GM19240 (cell line): ENCODE data around the gene BCL2A1.
"Not testable (repeated sequence)": the region's sequence is repeated elsewhere in the genome, so short reads cannot be mapped to it uniquely, and the experiment has no call there.

ENCODE experiments used
- DNase-seq: peaks from one replicate; pipeline ENCODE4 v3.0.0; 2011; ENCODE audit warnings: low spot score; ENCODE audit not compliant: insufficient read length

Gene BCL2A1

DNA sequence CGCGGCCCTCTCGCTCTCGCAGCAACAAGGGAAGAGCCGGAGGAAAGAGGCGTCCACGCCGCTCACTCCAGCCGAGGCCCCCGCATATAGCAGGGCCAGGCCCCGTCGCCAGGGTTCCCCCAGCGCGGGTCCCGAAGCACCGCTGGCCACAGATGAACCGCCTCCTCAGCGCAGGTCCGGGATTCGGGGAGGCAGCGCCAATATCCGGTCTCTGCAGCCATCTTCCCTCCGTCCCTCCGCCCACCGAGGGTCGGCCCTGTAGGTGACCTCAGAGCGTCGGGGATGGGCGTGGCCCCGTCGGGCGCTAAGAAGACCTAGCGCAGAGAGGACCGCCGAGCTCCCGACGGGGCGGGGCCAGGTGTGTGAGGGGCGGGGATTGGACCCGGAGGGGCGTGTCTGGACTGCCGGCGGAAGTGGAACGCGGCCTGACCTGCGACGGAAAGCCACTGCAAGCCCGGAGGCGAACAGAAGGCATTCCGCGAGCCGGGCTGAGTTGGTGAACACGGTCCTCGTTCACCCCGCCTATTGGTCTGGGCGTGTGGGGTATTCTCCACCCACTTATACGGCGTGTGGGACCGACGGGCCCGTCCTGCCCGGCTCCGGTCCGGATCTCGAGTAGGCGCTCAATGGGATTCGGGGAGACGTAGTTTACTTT is 47.4 kb downstream of the BCL2A1 start:
- peak; percentile 98 for DNase-seq

DNA sequence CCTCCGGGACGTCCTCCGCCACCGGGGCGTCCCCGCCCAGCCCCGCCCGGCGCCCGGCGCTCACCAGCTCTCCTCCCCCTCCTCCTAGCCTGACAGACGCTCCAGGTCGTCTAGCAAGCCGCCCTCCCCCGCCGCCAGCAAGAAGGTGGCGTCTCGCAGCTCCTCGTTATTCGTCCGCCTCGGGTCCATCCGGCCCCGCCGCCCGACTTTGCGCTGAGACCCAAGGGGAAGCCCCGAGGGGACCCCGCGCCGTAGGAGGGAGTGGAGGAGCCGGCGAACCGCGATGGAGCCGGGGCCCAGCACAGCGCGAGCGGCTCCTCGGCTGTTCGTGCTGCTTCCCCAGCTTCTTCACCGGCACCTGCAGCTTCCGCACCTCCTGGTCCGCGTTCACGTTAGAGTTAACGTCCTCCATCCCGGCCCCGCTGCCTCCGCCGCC is 47.9 kb downstream of the BCL2A1 start:
- DNase-seq, result peak; percentile 50

DNA sequence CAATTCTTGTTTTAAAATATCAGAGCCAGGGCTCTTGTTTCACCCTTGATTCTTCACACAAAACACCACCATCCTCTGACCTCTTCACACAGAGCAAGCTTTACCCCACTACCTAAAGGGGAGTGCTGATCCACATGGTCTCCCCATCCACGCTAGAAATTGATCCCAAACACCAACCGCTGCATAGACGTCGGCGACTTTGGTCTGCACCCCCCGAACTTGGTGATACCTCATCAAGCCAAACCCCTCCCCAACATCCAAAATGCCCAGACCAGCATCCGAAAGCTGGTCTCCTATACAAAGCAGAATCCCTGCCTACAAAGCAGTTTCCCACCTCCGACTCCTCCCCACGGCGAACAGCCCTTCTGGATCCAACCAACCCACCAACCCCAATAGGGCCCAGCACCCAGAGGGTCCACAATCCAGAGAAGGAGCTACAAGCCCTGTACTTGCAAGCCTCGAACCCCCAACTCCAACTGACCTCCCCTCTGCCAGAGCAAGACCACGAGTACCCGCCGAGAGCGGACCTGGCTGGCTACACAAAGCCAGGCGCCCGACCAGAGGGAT is 48.4 kb downstream of the BCL2A1 start:
- no peak for DNase-seq

DNA sequence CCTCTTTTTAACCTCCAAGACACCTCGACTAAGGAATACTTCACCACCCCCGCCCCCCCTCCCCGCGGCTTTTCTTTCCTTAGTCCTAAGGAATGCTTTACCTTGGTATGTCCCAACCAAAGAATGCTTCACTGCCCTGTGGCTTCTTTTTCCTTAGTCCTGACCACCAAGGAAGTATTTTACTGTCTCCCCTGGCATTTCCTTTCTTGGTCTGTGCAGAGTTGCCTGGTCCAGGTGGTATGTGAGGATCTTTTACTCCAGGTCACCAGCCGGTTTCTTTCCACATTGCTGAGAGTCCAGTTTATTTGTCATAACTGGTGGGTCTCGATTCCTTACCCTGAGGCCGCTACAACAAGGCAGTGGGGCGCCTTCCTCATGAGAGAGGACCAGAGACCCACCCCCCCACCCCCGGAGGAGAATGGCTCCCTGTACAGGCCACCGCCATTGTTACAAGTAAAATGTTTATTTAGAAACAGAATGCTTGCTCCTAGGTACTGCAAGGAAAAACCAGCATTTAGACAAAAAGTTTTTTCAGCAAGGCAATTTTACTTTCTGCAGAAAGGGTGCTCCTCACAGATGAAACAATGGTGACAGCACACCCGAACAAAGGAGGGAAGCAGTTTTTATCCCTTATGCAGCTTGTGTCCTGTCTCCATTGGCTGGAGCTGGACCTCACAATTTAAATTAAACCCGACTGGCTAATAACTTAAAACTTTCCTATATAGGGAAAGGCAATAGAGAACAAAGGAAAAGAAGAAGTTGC is 51.1 kb downstream of the BCL2A1 start:
- DNase-seq, result no peak

DNA sequence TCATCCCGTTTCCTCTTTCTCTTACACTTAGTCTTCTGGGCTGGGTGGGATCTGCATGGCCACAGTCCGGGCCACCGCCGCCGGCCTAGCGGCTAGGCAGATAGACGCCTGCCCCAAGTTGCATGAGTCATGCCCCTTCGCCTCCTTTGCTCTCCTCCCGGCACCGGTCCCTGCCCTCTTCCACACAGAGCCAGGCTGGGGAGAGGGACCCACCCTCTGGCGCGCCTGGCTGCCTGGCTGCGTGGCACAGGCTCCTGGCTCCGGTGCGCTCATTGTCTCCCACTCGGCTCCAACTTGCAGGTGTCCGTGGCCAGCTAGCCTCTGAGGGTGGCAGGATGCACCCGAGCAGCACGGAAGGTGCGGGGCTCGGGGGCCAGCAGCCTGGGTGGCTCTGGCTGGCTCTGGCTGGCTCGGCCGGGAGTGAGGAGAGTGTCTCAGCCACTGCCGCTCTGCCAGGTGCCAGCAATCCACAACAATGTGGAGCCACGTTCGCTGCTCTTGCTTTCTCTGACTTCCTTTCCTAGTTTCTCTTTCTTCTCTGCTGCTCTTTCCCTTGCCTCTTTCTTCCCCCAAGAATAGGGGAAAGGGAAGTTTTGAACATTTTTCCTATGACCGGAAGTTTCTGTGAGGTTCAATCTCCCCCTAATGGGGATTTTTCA is 51.8 kb downstream of the BCL2A1 start:
- no peak for DNase-seq

DNA sequence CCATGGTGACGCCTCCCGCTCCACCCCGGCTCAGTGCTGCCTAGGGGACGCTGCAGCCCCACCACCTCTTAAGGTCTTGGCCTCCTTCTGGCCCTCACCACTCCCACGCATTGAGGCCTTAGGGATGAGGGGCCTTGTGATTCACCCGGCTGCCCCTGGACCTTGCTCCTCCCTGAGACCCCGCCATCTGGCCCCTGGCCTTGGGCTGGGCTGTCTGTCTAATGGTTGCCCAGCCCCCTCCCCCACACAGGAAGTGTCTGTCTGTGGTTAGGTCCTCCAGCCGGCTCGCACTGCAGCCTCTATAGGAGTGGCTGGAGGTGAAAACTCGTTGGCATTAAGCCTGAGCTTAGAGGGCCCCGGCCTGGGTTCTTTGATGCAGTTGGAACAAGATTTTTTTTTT is 52.7 kb downstream of the BCL2A1 start:
- DNase-seq, result no peak

DNA sequence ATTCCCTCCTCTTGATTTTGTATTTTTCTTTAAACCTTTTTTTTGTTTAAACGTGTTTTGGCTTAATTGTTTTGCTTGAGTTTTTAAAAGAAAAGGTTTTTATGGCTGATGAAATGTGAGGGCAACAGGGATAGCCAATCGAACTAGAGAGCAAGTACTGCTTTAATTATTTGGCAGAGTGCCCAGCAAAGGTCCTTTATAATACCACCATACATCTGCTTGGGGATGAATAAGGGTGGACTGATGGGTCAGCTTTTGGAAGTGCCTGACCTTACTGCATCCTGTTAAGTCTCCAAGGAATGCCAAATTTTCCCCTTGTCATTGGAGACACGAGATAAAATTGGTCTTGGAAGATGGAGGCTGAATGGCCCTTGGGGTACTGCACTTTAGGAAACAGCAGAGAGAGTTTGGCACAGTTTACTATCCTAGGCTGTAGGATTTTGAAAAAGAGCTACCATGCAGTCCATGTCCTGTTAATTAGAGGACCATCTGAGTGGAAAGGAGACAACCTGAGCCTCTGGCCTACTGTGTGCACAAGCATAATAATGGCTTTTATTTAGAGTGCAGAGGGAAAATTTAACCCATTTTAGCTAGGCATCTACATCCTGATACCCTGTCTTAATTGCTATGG is 54.4 kb downstream of the BCL2A1 start:
- DNase-seq, result no peak

DNA sequence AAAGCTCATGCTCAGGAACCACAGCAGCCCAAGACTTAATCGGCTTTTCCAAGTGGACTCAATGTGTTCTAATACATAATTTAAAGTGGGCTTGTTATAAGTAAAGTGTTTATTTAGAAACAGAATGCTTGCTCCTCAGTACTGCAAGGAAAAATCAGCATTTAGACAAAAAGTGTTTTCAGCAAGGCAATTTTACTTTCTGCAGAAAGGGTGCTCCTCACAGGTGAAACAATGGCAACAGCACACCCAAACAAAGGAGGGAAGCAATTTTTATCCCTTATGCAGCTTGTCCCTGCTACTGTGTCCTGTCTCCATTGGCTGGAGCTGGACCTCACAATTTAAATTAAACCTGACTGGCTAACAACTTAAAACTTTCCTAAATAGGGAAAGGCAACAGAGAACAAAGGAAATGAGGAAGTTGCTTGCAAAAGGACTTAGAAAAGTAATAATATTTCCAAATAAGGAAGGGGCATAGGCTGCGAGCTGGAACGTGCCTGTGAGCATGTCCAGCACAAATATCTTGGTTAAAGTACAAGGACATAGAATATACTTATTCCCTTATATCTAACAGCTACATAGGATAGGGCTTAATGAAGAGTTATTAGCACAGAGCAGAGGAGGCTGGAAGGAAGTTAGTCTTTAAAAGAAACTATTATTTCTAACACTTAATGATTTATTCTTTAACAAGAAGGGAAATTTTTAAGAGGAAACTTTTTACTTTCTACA is 55.1 kb downstream of the BCL2A1 start:
- DNase-seq, result not testable (repeated sequence)

DNA sequence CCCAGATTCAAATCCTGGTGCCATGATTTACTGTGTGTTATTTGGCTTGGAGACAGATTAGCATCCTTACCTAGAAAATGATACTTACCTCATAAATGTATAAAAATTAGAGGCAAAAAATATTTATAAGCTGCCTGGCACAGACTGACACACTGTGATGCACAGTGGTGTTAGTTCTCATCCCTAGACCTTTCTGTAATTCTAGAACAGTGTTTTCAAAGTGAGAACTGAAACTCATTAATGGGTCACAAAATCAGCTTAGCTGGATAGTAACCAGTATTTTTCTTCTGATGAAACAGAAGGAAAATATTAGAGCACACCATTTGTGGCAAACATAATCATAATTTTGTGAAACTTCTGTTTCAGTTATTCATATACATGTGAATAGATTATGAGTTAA is 56.3 kb downstream of the BCL2A1 start:
- no peak for DNase-seq
